DND-41 (cell line): ENCODE data around the gene ALOX5.
"Not testable (repeated sequence)": the region's sequence is repeated elsewhere in the genome, so short reads cannot be mapped to it uniquely, and the experiment has no call there.

ENCODE experiments used
- CTCF ChIP-seq: IDR thresholded peaks from 2 replicates; pipeline ENCODE4 v1.5.1; 2012; ENCODE audit warnings: borderline replicate concordance, low read length, moderate library complexity, mild to moderate bottlenecking; ENCODE audit not compliant: poor library complexity, severe bottlenecking; ENCODE audit errors: extremely low read depth
- EZH2 ChIP-seq: IDR thresholded peaks from 3 replicates; pipeline ENCODE4 v1.6.1; 2012; ENCODE audit warnings: borderline replicate concordance, low read depth, mild to moderate bottlenecking, moderate library complexity, low read length, inconsistent platforms; ENCODE audit not compliant: severe bottlenecking

DNA sequence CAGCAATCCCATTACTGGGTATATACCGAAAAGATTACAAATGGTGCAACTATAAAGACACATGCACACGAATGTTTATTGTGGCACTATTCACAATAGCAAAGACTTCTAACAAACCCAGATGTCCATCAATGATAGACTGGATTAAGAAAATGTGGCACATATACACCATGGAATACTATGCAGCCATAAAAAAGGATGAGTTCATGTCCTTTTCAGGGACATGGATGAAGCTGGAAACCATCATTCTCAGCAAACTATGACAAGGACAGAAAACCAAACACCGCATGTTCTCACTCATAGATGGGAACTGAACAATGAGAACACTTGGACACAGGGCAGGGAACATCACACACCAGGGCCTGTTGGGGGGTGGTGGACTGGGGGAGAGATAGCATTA lies 6.4 kb upstream of the ALOX5 start:
- not testable (repeated sequence) for TF ChIP-seq CTCF, EZH2
